K562 (cell line): Measurements from ENCODE around the gene LSM4. TPM values are rescaled to one million over a fixed set of nuclear protein-coding genes. Genes with fewer than 3 reads are reported as not detected.

ENCODE experiments used
- DEAF1 ChIP-seq: fragments of 450-650 bp; formaldehyde crosslinking; IDR thresholded peaks from 2 replicates; pipeline ENCODE4 v1.4.0; 2020; ENCODE audit warnings: mild to moderate bottlenecking, moderate library complexity
- EP400 ChIP-seq: fragments of 450-650 bp; IDR thresholded peaks from 2 replicates; pipeline ENCODE4 v1.6.1; 2017; ENCODE audit warnings: antibody characterized with exemption, mild to moderate bottlenecking, moderate library complexity
- HDAC6 ChIP-seq: IDR thresholded peaks from 2 replicates; pipeline ENCODE4 v1.6.1; 2012; ENCODE audit warnings: low read depth, mild to moderate bottlenecking, control low read depth, inconsistent platforms, low read length, moderate library complexity
- MED1 ChIP-seq: sonication (generic); formaldehyde crosslinking; IDR thresholded peaks from 2 replicates; pipeline ENCODE4 v1.8.1; 2023; ENCODE audit warnings: missing genetic modification reagents, borderline replicate concordance
- RAD51 ChIP-seq: fragments of 450-650 bp; IDR thresholded peaks from 2 replicates; pipeline ENCODE4 v1.7.1; 2016; ENCODE audit warnings: low read depth, mild to moderate bottlenecking, borderline replicate concordance
- ZNF274 ChIP-seq: IDR thresholded peaks from 2 replicates; pipeline ENCODE4 v1.6.1; 2011; ENCODE audit warnings: low read depth, mild to moderate bottlenecking, low read length, moderate library complexity, borderline replicate concordance
- ZNF639 ChIP-seq, 2 experiments: fragments of 200-800 bp in 1 of 2; sonication (Bioruptor generic) in 1 of 2; sonication (generic) in 1 of 2; formaldehyde crosslinking in 1 of 2; IDR thresholded peaks in 1 of 2; conservative IDR thresholded peaks in 1 of 2; 2 replicates each; pipeline versions ENCODE4 v1.5.0 to v1.6.1; 2016 to 2020; ENCODE audit warnings: missing compliant biosample characterization in 1 of 2, missing genetic modification characterization in 1 of 2, missing genetic modification reagents in 1 of 2
- polyA plus RNA-seq, 8 experiments: library from polyadenylated mRNA; depleted of rRNA in 4 of 8; stranded (reverse) in 5 of 8; unstranded in 3 of 8; fragments of >200 nt; fragmentation: Nextera tagmentation in 2 of 8; fragmentation: Illumina TruSeq in 1 of 8; extraction: Ambion mirVana in 2 of 8; extraction: Trizol in 1 of 8; gene quantifications; 2 replicates each; pipeline versions ENCODE4 v1.2.1 to v1.2.3, GENCODE V29; 2011 to 2014; ENCODE audit warnings: inconsistent platforms in 1 of 8, missing spikeins in 1 of 8
- total RNA-seq, 7 experiments: library from RNA; depleted of rRNA in 6 of 7; stranded (reverse); fragments of >200 nt in 6 of 7; fragmentation: Illumina TruSeq in 2 of 7; extraction: Trizol in 2 of 7; gene quantifications; 2 replicates each; pipeline versions ENCODE4 v1.2.1 to v1.2.3, GENCODE V29; 2011 to 2021; ENCODE audit warnings: low replicate concordance in 1 of 7
- TF ChIP-seq, protein P1 (sequence below): sonication (generic); formaldehyde crosslinking; IDR thresholded peaks from 2 replicates; pipeline ENCODE4 v1.8.1; 2023; ENCODE audit warnings: mild to moderate bottlenecking, missing genetic modification reagents, moderate library complexity
- TF ChIP-seq, protein P2 (sequence below): fragments of 250-450 bp; sonication (Bioruptor Pico); IDR thresholded peaks from 2 replicates; pipeline ENCODE4 v1.5.0; 2021
- TF ChIP-seq, protein P3 (sequence below): fragments of 450-650 bp; IDR thresholded peaks from 2 replicates; pipeline ENCODE4 v1.6.1; 2016; ENCODE audit warnings: low read depth

LSM4 gene
- total and polyA plus RNA-seq, 9 of the 15 experiments (the other 6 are each of a cell fraction or from before 2014, with no cell fraction given): 11.9 to 763 (median 202) TPM

GRCh38 chr19:18291590-18292461, 31.1 kb downstream of the LSM4 start (continued):
- TF ChIP-seq DEAF1 (CRISPR knock-in tag): no peak
- TF ChIP-seq, protein P1, sequence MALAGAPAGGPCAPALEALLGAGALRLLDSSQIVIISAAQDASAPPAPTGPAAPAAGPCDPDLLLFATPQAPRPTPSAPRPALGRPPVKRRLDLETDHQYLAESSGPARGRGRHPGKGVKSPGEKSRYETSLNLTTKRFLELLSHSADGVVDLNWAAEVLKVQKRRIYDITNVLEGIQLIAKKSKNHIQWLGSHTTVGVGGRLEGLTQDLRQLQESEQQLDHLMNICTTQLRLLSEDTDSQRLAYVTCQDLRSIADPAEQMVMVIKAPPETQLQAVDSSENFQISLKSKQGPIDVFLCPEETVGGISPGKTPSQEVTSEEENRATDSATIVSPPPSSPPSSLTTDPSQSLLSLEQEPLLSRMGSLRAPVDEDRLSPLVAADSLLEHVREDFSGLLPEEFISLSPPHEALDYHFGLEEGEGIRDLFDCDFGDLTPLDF (CRISPR knock-in tag): no peak
- TF ChIP-seq RAD51: peak; percentile 40; the same call in 1 of the 2 replicates
- peak in 1 of 2 experiments; percentile 91; a peak in 2 of 4 replicates for TF ChIP-seq ZNF639 (CRISPR knock-in tag; conservative IDR thresholded peaks at IDR 0.05 in 1 of 2, IDR thresholded peaks at IDR 0.05 in 1 of 2)
- TF ChIP-seq EP400: peak; percentile 81
- TF ChIP-seq MED1 (CRISPR knock-in tag): no peak; the same call in 1 of the 2 replicates
- no peak for TF ChIP-seq ZNF274
- TF ChIP-seq, protein P2, sequence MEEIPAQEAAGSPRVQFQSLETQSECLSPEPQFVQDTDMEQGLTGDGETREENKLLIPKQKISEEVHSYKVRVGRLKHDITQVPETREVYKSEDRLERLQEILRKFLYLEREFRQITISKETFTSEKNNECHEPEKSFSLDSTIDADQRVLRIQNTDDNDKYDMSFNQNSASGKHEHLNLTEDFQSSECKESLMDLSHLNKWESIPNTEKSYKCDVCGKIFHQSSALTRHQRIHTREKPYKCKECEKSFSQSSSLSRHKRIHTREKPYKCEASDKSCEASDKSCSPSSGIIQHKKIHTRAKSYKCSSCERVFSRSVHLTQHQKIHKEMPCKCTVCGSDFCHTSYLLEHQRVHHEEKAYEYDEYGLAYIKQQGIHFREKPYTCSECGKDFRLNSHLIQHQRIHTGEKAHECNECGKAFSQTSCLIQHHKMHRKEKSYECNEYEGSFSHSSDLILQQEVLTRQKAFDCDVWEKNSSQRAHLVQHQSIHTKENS: no peak
- no peak for TF ChIP-seq HDAC6
- TF ChIP-seq, protein P3, sequence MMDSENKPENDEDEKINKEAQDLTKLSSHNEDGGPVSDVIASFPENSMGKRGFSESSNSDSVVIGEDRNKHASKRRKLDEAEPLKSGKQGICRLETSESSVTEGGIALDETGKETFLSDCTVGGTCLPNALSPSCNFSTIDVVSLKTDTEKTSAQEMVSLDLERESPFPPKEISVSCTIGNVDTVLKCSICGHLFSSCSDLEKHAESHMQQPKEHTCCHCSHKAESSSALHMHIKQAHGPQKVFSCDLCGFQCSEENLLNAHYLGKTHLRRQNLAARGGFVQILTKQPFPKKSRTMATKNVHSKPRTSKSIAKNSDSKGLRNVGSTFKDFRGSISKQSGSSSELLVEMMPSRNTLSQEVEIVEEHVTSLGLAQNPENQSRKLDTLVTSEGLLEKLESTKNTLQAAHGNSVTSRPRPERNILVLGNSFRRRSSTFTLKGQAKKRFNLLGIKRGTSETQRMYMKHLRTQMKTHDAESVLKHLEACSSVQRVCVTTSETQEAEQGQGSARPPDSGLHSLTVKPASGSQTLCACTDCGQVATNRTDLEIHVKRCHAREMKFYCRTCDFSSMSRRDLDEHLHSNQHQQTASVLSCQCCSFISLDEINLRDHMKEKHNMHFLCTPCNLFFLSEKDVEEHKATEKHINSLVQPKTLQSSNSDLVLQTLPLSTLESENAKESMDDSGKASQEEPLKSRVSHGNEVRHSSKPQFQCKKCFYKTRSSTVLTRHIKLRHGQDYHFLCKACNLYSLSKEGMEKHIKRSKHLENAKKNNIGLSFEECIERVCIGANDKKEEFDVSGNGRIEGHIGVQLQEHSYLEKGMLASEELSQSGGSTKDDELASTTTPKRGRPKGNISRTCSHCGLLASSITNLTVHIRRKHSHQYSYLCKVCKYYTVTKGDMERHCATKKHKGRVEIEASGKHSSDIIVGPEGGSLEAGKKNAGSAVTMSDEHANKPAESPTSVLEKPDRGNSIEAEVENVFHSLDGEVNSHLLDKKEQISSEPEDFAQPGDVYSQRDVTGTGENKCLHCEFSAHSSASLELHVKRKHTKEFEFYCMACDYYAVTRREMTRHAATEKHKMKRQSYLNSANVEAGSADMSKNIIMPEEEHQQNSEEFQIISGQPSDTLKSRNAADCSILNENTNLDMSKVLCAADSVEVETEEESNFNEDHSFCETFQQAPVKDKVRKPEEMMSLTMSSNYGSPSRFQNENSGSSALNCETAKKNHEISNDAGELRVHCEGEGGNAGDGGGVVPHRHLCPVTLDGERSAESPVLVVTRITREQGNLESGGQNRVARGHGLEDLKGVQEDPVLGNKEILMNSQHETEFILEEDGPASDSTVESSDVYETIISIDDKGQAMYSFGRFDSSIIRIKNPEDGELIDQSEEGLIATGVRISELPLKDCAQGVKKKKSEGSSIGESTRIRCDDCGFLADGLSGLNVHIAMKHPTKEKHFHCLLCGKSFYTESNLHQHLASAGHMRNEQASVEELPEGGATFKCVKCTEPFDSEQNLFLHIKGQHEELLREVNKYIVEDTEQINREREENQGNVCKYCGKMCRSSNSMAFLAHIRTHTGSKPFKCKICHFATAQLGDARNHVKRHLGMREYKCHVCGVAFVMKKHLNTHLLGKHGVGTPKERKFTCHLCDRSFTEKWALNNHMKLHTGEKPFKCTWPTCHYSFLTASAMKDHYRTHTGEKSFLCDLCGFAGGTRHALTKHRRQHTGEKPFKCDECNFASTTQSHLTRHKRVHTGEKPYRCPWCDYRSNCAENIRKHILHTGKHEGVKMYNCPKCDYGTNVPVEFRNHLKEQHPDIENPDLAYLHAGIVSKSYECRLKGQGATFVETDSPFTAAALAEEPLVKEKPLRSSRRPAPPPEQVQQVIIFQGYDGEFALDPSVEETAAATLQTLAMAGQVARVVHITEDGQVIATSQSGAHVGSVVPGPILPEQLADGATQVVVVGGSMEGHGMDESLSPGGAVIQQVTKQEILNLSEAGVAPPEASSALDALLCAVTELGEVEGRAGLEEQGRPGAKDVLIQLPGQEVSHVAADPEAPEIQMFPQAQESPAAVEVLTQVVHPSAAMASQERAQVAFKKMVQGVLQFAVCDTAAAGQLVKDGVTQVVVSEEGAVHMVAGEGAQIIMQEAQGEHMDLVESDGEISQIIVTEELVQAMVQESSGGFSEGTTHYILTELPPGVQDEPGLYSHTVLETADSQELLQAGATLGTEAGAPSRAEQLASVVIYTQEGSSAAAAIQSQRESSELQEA: no peak
